C4-2B (cell line): ENCODE measurements around the gene KCNMB2.

ENCODE experiments used
- ZFX ChIP-seq: fragments of 450-650 bp; IDR thresholded peaks from 2 replicates; pipeline ENCODE4 v1.6.1; 2017
- TF ChIP-seq, protein P1 (sequence below): fragments of 450-650 bp; conservative IDR thresholded peaks from 2 replicates; pipeline ENCODE4 v1.5.1; 2017; ENCODE audit warnings: mild to moderate bottlenecking

- TF ChIP-seq, protein P1, sequence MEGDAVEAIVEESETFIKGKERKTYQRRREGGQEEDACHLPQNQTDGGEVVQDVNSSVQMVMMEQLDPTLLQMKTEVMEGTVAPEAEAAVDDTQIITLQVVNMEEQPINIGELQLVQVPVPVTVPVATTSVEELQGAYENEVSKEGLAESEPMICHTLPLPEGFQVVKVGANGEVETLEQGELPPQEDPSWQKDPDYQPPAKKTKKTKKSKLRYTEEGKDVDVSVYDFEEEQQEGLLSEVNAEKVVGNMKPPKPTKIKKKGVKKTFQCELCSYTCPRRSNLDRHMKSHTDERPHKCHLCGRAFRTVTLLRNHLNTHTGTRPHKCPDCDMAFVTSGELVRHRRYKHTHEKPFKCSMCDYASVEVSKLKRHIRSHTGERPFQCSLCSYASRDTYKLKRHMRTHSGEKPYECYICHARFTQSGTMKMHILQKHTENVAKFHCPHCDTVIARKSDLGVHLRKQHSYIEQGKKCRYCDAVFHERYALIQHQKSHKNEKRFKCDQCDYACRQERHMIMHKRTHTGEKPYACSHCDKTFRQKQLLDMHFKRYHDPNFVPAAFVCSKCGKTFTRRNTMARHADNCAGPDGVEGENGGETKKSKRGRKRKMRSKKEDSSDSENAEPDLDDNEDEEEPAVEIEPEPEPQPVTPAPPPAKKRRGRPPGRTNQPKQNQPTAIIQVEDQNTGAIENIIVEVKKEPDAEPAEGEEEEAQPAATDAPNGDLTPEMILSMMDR = no peak
- no peak for TF ChIP-seq ZFX
Measured at GRCh38 chr3:178508443-178508825, 27.8 kb upstream of the KCNMB2 start.
